RWPE1 (cell line): Measurements from ENCODE around the gene EIF4G1.

Source experiments
- CTCF ChIA-PET: fragments of 350-600 bp; sonication (Branson Sonifier 250); formaldehyde crosslinking; extraction: SDS; loops from one replicate; lab custom pipeline; 2021; lab: Yijun Ruan, JAX
- POLR2A ChIA-PET: fragments of 400-600 bp; formaldehyde crosslinking; extraction: SDS; loops from one replicate; lab custom pipeline; 2020; ENCODE audit warnings: antibody characterized with exemption; ENCODE audit not compliant: low non-redundant PET; lab: Yijun Ruan, JAX
- DNase-seq: peaks from one replicate; pipeline ENCODE4 v3.0.0; 2012; ENCODE audit warnings: low spot score
- H3K27ac ChIP-seq: fragments of 450-650 bp; 2 replicates; pipeline ENCODE4 v1.5.1; 2017
- TF ChIP-seq, protein P1 (sequence below): fragments of 450-650 bp; conservative IDR thresholded peaks from 2 replicates; pipeline ENCODE4 v1.5.1; 2017; ENCODE audit warnings: low read depth, mild to moderate bottlenecking

Gene EIF4G1

DNA sequence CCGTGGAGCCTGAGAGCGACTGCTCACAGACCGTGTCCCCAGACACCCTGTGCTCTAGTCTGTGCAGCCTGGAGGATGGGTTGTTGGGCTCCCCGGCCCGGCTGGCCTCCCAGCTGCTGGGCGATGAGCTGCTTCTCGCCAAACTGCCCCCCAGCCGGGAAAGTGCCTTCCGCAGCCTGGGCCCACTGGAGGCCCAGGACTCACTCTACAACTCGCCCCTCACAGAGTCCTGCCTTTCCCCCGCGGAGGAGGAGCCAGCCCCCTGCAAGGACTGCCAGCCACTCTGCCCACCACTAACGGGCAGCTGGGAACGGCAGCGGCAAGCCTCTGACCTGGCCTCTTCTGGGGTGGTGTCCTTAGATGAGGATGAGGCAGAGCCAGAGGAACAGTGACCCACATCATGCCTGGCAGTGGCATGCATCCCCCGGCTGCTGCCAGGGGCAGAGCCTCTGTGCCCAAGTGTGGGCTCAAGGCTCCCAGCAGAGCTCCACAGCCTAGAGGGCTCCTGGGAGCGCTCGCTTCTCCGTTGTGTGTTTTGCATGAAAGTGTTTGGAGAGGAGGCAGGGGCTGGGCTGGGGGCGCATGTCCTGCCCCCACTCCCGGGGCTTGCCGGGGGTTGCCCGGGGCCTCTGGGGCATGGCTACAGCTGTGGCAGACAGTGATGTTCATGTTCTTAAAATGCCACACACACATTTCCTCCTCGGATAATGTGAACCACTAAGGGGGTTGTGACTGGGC is 30.3 kb downstream of the EIF4G1 start:
- DNase-seq, result no peak
- POLR2A ChIA-PET, result no interaction called here
- TF ChIP-seq, protein P1, sequence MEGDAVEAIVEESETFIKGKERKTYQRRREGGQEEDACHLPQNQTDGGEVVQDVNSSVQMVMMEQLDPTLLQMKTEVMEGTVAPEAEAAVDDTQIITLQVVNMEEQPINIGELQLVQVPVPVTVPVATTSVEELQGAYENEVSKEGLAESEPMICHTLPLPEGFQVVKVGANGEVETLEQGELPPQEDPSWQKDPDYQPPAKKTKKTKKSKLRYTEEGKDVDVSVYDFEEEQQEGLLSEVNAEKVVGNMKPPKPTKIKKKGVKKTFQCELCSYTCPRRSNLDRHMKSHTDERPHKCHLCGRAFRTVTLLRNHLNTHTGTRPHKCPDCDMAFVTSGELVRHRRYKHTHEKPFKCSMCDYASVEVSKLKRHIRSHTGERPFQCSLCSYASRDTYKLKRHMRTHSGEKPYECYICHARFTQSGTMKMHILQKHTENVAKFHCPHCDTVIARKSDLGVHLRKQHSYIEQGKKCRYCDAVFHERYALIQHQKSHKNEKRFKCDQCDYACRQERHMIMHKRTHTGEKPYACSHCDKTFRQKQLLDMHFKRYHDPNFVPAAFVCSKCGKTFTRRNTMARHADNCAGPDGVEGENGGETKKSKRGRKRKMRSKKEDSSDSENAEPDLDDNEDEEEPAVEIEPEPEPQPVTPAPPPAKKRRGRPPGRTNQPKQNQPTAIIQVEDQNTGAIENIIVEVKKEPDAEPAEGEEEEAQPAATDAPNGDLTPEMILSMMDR, result no peak
- CTCF ChIA-PET, result interaction anchor here (0.7 to 1.3 kb wide), 2 partner anchors 17 to 19 kb away, joined by 3 to 6 read pairs; partner anchors contain the start of genes CLCN2 and POLR2H
- H3K27ac ChIP-seq, result peak overlapping the region; percentile 69

DNA sequence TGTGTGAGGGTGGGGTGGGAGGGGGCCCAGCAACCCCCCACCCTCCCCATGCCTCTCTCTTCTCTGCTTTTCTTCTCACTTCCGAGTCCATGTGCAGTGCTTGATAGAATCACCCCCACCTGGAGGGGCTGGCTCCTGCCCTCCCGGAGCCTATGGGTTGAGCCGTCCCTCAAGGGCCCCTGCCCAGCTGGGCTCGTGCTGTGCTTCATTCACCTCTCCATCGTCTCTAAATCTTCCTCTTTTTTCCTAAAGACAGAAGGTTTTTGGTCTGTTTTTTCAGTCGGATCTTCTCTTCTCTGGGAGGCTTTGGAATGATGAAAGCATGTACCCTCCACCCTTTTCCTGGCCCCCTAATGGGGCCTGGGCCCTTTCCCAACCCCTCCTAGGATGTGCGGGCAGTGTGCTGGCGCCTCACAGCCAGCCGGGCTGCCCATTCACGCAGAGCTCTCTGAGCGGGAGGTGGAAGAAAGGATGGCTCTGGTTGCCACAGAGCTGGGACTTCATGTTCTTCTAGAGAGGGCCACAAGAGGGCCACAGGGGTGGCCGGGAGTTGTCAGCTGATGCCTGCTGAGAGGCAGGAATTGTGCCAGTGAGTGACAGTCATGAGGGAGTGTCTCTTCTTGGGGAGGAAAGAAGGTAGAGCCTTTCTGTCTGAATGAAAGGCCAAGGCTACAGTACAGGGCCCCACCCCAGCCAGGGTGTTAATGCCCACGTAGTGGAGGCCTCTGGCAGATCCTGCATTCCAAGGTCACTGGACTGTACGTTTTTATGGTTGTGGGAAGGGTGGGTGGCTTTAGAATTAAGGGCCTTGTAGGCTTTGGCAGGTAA is 31.1 kb downstream of the EIF4G1 start:
- CTCF ChIA-PET, result interaction anchor here (0.6 to 1.5 kb wide), 7 partner anchors 10 to 196 kb away, joined by 3 to 6 read pairs (median 3); partner anchors contain the start of genes CLCN2 and POLR2H
- H3K27ac ChIP-seq, result peak overlapping the region; percentile 69
- TF ChIP-seq, protein P1, result peak; percentile 52
- POLR2A ChIA-PET, result interaction anchor here (0.6 kb wide), 1 partner anchor 46 kb away, joined by 4 read pairs; the partner anchor contains the start of gene PSMD2
- DNase-seq, result peak; percentile 75

DNA sequence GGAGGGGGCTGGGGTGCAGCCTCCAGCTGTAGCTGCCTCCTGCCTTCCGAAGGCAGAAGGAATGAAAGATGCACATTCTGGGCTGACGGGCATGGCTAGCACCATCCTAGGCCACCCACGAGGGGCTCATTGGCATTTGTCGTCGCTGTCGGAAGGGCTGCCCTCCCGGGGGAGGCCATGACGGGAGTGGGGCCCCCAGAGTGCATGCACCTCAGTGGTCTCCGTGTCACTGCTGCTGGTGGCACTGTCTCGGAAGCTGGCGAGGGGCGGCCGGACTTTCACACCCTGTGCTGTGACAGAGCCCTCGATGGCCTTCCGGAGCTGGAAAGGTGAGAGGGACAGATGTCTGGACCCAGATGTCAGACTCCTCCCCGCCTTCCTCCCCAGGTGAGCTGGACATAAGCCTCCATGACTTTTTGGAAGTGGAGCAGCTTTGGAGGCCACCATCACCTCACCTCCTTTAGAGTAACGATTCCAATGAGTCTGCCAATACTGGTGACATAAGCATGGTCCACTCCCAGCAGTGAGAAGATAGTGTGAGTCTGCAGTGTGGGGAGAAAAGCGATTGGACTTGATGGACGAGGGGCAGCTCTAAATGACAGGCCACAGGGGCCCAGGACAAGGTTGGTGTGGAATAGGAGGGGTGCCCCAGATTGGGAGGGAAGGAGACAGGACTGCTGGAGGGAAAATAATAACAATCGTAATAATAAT is 32.2 kb downstream of the EIF4G1 start:
- TF ChIP-seq, protein P1, result no peak
- CTCF ChIA-PET, result interaction anchor here (0.8 to 1.5 kb wide), 4 partner anchors 14 to 195 kb away, joined by 3 to 6 read pairs (median 4); partner anchors contain the start of genes CLCN2 and POLR2H
- DNase-seq, result no peak
- peak overlapping the region; percentile 69 for H3K27ac ChIP-seq
- POLR2A ChIA-PET, result no interaction called here

DNA sequence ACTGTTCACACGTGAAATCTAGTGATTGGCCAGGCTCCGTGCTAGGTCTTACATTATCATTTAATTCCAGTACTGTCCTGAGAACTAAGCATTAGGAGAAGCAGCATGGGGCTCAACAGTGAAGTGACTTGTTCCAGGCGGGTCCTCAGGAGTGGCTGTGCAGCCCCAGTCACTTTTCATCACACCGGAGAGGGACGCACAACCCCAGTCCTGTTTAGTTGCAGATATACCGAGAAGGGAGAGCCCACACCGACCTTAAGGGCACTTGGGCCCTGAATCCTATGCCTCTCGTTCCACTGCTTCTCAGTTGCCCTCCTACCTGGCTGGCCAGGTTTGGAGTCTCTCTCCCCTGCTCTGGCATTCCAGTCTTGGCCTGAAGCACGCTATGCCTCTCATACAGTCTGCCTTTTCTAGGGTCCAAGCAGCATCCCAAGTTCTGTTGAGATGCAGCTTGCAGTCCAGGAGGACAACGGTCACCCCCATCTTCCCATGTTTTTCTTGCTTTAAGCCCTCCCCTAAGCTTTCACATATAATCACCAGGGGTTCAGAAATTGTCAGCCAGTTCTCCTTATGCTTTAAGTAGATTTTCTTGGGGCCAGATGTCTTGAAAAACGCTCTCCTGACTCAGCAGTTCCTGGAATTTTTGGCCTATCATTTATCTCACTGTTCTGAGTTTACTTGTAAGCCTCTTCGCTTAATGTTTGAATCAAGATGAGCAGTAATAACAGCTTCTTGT is 33.1 kb downstream of the EIF4G1 start:
- TF ChIP-seq, protein P1, result no peak
- no peak for DNase-seq
- CTCF ChIA-PET, result no interaction called here
- POLR2A ChIA-PET, result no interaction called here
- H3K27ac ChIP-seq, result peak overlapping the region; percentile 39

DNA sequence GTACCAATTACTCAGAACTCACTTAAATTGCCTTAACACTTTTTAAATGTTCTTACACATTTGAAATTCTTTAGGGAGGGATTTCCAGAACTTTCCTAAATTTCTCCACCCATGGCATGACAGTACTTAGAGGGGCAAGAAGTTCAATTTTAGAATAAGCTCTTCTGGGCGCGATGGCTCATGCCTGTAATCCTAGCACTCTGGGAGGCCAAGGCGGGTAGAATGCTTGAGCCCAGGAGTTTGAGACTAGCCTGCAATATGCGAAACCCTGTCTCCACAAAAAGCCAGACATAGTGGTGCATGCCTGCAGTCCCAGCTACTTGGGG is 33.6 kb downstream of the EIF4G1 start:
- DNase-seq, result no peak
- TF ChIP-seq, protein P1, result no peak
- H3K27ac ChIP-seq, result 0 out of 2 replicates have a peak overlapping the region, but pooled peaks have one; percentile 30
- ChIA-PET CTCF (no interaction called here), POLR2A (no interaction called here)
